Aorta (tissue), 5 donors: ENCODE data around the gene MRPL22. TPM values are rescaled to one million over a fixed set of nuclear protein-coding genes. Genes with fewer than 3 reads are reported as not detected.
"Not testable (repeated sequence)": the region's sequence is repeated elsewhere in the genome, so short reads cannot be mapped to it uniquely, and the experiment has no call there.

ENCODE experiments used
- ATAC-seq: fragments of 200-7000 bp; cut with Tn5 transposase; one replicate; pipeline ENCODE4 v1.9.1; 2022; ENCODE audit warnings: moderate library complexity; ENCODE audit not compliant: low FRiP score
- DNase-seq, 2 donors: peaks; one replicate each; pipeline ENCODE4 v3.0.0-alpha.2; 2020
- H3K27ac ChIP-seq, 2 donors: one replicate each; pipeline ENCODE4 v1.5.1; 2013; ENCODE audit warnings: low read length in 2 of 2, mild to moderate bottlenecking in 2 of 2, moderate library complexity in 2 of 2, control low read depth in 1 of 2, inconsistent platforms in 1 of 2, low read depth in 1 of 2
- H3K27me3 ChIP-seq, 2 donors: one replicate each; pipeline ENCODE4 v1.6.1; 2013; ENCODE audit warnings: control low read depth in 1 of 2, low read length in 1 of 2, mild to moderate bottlenecking in 1 of 2, moderate library complexity in 1 of 2; ENCODE audit not compliant: insufficient read depth in 2 of 2, control insufficient read depth in 1 of 2
- H3K36me3 ChIP-seq, 2 donors: one replicate each; pipeline ENCODE4 v1.6.1; 2013; ENCODE audit warnings: control low read depth in 1 of 2, low read length in 1 of 2, mild to moderate bottlenecking in 1 of 2; ENCODE audit not compliant: insufficient read depth in 2 of 2, control insufficient read depth in 1 of 2
- H3K4me1 ChIP-seq, 2 donors: one replicate each; pipeline ENCODE4 v1.6.1; 2013; ENCODE audit warnings: low read length in 2 of 2, control low read depth in 1 of 2, mild to moderate bottlenecking in 1 of 2, moderate library complexity in 1 of 2; ENCODE audit not compliant: insufficient read depth in 2 of 2, control insufficient read depth in 1 of 2
- H3K4me3 ChIP-seq, 2 donors: one replicate each; pipeline ENCODE4 v1.5.1; 2013; ENCODE audit warnings: low read length in 2 of 2, control low read depth in 1 of 2, mild to moderate bottlenecking in 1 of 2
- H3K9me3 ChIP-seq: one replicate; pipeline ENCODE4 v1.6.1; 2013; ENCODE audit warnings: mild to moderate bottlenecking, low read length; ENCODE audit not compliant: control insufficient read depth
- WGBS, 2 donors: extraction: QIAGEN DNeasy Blood & Tissue Kit; methylation state at CpG; one replicate each; pipeline ENCODE4 v1.1.7; 2013; 5-methylcytosine and 5-hydroxymethylcytosine counted together
- intact Hi-C, 2 donors: fragments of 100-400 bp; cut with DNase I; formaldehyde crosslinking; loops; one replicate each; pipeline versions ENCODE4 v1.14.2 to v1.15.0; 2022
- polyA plus RNA-seq, 2 donors: library from polyadenylated mRNA; stranded (reverse); fragments of 200-250 nt; gene quantifications; one replicate each; pipeline ENCODE4 v1.2.3, GENCODE V29; 2013
- total RNA-seq, 2 donors: library from RNA; stranded (reverse); fragmentation: NEBNext Ultra II Directional; extraction: Animal tissue kit (Norgen Biotek cat#: 25700); gene quantifications; one replicate each; pipeline ENCODE4 v1.2.1, GENCODE V29; 2021
- donor health status: healthy with polysubstance abuse.
- donor health status: Bipolar disorder and iron deficiency.
- donor health status: DM: no; HTN: no; CAD: no.
- donor health status: DM: no; HTN: no; CAD: no.
- donor health status: DM: yes; HTN: yes; CAD: no.

The MRPL22 gene
- total and polyA plus RNA-seq, 4 donors, result 27.8 to 34.9 (median 31.4) TPM

DNA sequence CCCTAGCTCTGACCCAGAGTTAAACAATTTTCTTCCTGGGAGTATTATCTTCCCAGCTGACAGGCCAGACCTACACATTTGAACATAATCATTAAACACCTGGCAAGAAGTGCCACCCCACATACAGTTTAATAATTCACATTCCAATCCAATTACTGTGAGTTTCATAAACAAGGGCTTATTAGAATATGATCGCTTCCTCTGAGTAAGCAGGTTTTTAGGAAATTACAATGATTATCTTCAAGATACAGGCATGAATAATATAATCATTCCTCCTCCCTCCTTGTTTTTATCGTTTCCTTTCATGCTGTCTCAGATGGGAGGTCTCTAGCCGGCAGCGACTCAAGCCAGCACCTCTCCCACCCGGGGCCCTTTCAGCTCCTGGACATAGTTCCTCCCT is 56.9 kb downstream of the MRPL22 start:
- Histone ChIP-seq H3K4me3 (no peak overlapping the region), H3K27me3 (peaks cover 0 to 2% of the 10 kb centered on the region in 2 donors), H3K4me1 (no peaks in the 10 kb centered on the region), H3K36me3 (no peaks in the 10 kb centered on the region), H3K9me3 (no peaks in the 10 kb centered on the region), H3K27ac (no peak overlapping the region)
- DNase-seq (no peak), ATAC-seq (no peak)
- intact Hi-C loops, result no loop called here
- 84 to 86% methylated on average over 5 of the region's 5 CpGs for WGBS, 2 donors

- intact Hi-C loops, result no loop called here
Observed at GRCh38 chr5:154999865-155000264, 59.0 kb downstream of the MRPL22 start.

GRCh38 chr5:155001523-155001922 is 60.6 kb downstream of the MRPL22 start:
- WGBS, 2 donors, result 81 to 82% methylated on average over 4 of the region's 4 CpGs
- H3K27me3 ChIP-seq, result peaks cover 0 to 2% of the 10 kb centered on the region in 2 donors
- no peaks in the 10 kb centered on the region for H3K36me3 ChIP-seq
- DNase-seq, result no peak
- no peaks in the 10 kb centered on the region for H3K9me3 ChIP-seq
- H3K27ac ChIP-seq, result no peak overlapping the region
- intact Hi-C loops, result no loop called here
- no peaks in the 10 kb centered on the region for H3K4me1 ChIP-seq
- no peak overlapping the region for H3K4me3 ChIP-seq
- no peak for ATAC-seq

More at GRCh38 chr5:154999865-155000264, 59.0 kb downstream of the MRPL22 start:
- Histone ChIP-seq H3K36me3 (no peaks in the 10 kb centered on the region), H3K27ac (no peak overlapping the region), H3K4me3 (no peak overlapping the region), H3K9me3 (no peaks in the 10 kb centered on the region), H3K27me3 (peaks cover 0 to 2% of the 10 kb centered on the region in 2 donors), H3K4me1 (no peaks in the 10 kb centered on the region)
- 84 to 89% methylated on average over 5 of the region's 5 CpGs for WGBS, 2 donors
- ATAC-seq (no peak), DNase-seq (no peak)

DNA sequence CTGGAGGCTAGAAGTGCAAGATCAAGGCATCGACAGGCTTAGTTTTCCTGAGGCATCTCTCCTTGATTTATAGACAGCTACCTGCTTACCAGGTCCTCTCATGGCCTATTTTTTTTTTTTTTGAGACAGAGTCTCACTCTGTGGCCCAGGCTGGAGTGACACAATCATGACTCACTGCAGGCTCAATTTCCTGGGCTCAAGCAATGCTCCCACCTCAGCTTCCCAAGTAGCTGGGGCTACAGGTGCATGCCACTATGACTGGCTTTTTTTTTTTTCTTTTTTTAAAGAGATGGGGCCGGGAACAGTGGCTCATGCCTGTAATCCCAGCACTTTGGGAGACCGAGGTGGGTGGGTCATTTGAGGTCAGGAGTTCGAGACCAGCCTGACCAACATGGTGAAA is 61.8 kb downstream of the MRPL22 start:
- intact Hi-C loops, H3K36me3 ChIP-seq, ATAC-seq, H3K4me1 ChIP-seq, DNase-seq, H3K9me3 ChIP-seq, H3K27me3 ChIP-seq, H3K4me3 ChIP-seq, H3K27ac ChIP-seq: not testable (repeated sequence)
- 86 to 88% methylated on average over 4 of the region's 4 CpGs for WGBS, 2 donors

DNA sequence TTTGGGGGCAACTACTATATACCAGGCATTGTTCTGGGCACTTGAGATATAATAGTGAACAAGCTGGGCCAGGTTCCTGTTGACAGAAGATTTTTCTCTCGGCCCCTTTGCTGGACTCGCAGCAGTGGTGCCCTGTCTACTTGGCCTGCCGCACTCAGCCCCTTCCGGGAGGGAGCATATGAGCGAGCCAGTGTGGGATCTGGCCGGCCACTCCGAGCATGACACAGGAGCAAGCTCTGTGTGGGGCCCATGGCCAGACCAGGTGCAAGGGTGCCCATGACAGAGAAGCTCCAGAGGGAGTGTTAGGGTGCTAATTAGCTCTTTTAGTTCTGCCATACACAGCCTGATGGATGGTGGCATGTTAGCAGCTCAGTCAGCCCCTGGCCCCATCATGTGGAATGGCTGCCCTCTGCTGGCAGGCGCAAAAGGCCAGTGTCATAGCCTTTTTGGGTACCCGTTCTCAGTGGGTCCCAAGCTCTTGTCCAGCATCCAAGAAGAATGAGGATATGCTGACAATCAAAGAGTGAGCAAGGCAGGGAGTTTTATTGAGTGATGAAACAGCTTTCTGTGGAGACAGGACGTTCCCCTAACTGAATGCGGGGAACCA is 63.4 kb downstream of the MRPL22 start:
- DNase-seq (no peak), ATAC-seq (no peak)
- H3K4me1 ChIP-seq, result no peaks in the 10 kb centered on the region
- intact Hi-C loops, result no loop called here
- no peaks in the 10 kb centered on the region for H3K9me3 ChIP-seq
- no peak overlapping the region for H3K27ac ChIP-seq
- 77 to 90% methylated on average over 11 of the region's 11 CpGs for WGBS, 2 donors
- no peaks in the 10 kb centered on the region for H3K36me3 ChIP-seq
- no peak overlapping the region for H3K4me3 ChIP-seq
- peaks cover 0 to 2% of the 10 kb centered on the region in 2 donors for H3K27me3 ChIP-seq

DNA sequence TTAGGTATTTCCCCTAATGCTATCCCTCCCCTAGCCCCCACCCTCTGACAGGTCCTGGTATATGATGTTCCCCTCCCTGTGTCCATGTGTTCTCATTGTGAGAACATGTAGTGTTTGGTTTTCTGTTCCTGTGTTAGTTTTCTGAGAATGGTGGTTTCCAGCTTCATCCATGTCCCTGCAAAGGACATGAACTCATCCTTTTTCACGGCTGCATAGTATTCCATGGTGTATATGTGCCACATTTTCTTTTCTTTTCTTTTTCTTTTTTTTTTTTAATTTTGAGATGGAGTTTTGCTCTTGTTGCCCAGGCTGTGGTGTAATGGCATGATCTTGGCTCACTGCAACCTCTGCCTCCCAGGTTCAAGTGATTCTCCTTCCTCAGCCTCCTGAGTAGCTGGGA is 65.4 kb downstream of the MRPL22 start:
- H3K4me1 ChIP-seq, H3K27me3 ChIP-seq, H3K4me3 ChIP-seq, DNase-seq, intact Hi-C loops, H3K36me3 ChIP-seq, ATAC-seq, H3K9me3 ChIP-seq, H3K27ac ChIP-seq: not testable (repeated sequence)
- 79 to 90% methylated on average over 1 of the region's 1 CpG for WGBS, 2 donors

DNA sequence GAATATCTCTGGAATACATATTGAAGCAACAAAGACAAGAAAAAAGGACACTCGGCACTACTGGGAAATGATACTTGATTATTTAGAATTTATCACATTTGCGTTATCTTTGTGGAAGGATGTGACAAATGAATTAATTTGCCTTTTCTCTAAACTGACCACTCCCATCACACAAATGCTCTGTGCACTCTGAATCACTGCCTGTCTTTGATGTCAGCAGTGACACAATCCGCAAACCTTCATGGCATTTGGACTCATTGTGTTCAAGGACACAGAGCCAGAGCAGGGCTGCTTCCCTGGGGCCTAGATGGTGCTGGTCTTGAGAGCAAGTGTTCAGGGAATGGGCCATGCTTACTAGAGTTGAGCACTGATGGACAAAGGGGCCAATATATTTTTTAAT is 67.8 kb downstream of the MRPL22 start:
- WGBS, 2 donors, result 80 to 87% methylated on average over 3 of the region's 3 CpGs
- intact Hi-C loops, result no loop called here
- no peak for DNase-seq
- Histone ChIP-seq H3K4me1 (peaks cover 0 to 1% of the 10 kb centered on the region in 2 donors), H3K27ac (no peak overlapping the region), H3K36me3 (no peaks in the 10 kb centered on the region), H3K4me3 (no peak overlapping the region), H3K27me3 (no peaks in the 10 kb centered on the region), H3K9me3 (no peaks in the 10 kb centered on the region)
- no peak for ATAC-seq

DNA sequence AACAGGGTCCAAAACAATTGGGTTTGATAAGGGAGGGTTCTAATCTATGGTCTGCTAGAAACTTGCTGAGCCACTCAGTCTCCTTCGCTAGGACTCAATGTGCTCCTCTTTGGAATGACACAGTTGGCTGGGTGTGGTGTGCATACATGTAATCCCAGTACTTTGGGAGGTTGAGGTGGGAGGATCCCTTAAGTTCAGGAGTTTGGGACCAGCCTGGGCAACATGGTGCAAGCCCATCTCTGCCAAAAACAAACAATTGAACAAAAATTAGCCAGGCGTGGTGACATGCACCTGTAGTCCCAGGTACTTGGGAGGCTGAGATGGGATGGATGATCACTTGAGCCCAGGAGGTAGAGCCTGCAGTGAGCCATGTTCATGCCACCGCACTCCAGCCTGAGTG is 70.0 kb downstream of the MRPL22 start:
- peaks cover 2% of the 10 kb centered on the region for H3K9me3 ChIP-seq
- no peaks in the 10 kb centered on the region for H3K27me3 ChIP-seq
- 87 to 95% methylated on average over 3 of the region's 3 CpGs for WGBS, 2 donors
- ATAC-seq (no peak), DNase-seq (no peak)
- no peak overlapping the region for H3K27ac ChIP-seq
- H3K4me3 ChIP-seq, result no peak overlapping the region
- intact Hi-C loops, result no loop called here
- H3K36me3 ChIP-seq, result no peaks in the 10 kb centered on the region
- peaks cover 0 to 1% of the 10 kb centered on the region in 2 donors for H3K4me1 ChIP-seq

GRCh38 chr5:155013526-155013925 is 72.7 kb downstream of the MRPL22 start, which contains the start of gene KIF4B:
Gene KIF4B, plus strand, starts transcription at chr5:155013755. Its CDS starts 105 bp downstream, at chr5:155013860.
- DNase-seq (no peak), ATAC-seq (no peak)
- H3K36me3 ChIP-seq, result no peaks in the 10 kb centered on the region
- intact Hi-C loops, result no loop called here
- H3K27ac ChIP-seq, result no peak within 1 kb of the TSS
- peaks cover 0 to 1% of the 10 kb centered on the region in 2 donors for H3K4me1 ChIP-seq
- 82 to 94% methylated on average over 21 of the region's 21 CpGs for WGBS, 2 donors
- H3K9me3 ChIP-seq, result peaks cover 3% of the 10 kb centered on the region
- peaks cover 0 to 1% of the 10 kb centered on the region in 2 donors for H3K27me3 ChIP-seq
- H3K4me3 ChIP-seq, result no peak within 1 kb of the TSS
